Hippocampal formation (tissue), 2 donors: ENCODE results near the gene SERTAD3.
"Not testable (repeated sequence)": the region's sequence is repeated elsewhere in the genome, so short reads cannot be mapped to it uniquely, and the experiment has no call there.

Experiments
- DNase-seq, 2 donors: peaks; one replicate each; lab custom pipeline; 2025; lab: John Stamatoyannopoulos, UW

SERTAD3 gene, protein sequence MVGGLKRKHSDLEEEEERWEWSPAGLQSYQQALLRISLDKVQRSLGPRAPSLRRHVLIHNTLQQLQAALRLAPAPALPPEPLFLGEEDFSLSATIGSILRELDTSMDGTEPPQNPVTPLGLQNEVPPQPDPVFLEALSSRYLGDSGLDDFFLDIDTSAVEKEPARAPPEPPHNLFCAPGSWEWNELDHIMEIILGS

DNA sequence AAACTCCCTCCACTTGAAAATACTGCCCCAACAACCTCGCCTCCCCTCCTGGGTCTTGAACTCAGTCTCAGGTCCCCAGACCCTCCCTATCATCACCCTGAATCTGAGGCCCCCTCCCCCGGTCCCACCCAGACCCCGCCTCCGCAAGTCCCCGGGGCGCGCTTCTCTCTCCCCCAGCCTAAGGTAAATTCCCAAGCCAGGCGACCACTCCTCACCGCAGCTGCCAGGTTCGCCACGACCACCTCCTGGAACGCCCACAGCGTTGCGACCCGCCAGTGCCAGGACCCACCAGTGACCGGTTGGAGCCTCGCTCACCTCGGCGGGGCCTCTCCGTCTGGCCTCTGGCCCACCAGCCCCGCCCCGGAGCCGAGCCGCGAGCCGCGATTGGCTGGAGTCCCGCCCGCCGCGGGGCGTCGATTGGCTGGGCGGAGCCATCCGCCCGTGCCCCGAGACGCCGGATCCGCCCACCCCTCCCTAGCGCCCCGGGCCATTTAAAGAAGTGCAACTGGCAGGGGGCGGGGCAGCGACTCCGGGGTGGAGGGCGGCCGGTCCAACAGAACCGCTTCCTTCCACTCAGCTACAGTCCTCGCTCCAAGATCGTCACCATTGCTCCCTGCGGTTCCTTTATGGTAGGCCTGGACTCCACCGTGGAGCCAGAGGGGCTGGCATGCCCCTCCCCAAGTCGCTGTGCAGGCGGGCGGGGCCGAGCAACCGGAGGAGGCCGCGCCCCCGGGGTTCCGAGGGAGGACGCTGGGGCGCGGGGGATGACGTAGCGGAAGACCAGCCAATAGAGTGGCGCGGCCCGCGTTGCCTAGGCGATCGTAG lies at the start of gene SERTAD3:
Gene SERTAD3 (minus strand): TSS at position 336 of the 825 bp plus-strand sequence. CDS start 2,255 bp downstream, outside the sequence.
- DNase-seq = peak; percentile 97 to 98

DNA sequence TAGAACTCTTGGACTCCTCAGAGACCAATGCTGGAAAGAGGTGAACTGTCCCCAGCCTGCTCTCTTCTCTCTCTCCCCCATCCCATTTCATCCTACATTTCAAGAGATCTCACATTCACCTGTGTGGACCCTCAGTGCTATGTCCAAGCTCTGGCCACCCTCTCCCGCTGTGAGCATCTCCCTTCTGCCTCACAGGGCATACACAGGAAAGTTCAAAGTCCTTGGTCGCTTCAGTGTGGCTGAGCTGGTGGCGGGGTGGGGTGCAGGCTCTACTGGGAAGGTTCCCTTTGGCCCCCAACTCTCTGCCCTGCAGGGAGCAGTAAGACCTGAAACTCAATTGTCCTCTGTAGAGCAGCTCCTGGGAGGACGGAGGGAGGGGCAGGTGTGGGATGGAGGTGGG lies 49.6 kb upstream of the SERTAD3 start:
- no peak for DNase-seq

DNA sequence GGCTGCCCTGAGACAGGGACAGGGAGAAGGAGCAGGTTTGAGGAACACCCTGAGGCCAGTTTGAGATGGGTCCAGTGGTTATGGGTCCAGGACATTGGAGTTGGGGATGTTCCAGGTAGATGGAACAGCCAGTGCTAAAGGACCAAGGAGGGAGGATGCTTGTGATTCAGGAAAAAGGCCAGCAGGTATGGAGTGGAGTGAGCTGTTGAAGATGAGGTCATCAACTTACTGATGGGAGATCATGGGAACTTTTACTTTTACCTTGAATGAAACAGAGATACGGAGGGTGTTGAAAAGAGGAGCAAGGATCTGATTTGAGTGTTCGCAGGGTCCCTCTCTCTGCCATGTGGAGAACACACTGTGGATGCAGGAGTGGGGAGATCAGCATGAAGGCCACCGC lies 48.1 kb upstream of the SERTAD3 start:
- DNase-seq = no peak

DNA sequence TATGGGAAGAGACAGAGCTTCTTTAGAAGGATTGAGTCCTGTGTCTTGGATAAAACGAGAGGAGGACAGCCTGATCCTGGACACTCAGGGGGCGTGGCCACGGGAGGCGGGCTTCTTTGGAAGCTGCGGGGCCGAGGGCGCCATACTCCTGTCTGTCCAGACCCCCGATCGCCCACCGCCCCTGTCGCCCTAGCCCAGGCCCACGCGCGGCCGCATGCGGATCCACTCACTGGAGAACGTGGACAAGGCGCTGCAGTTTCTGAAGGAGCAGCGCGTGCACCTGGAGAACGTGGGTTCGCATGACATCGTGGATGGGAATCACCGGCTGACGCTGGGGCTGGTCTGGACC lies 45.7 kb upstream of the SERTAD3 start:
- DNase-seq = no peak

DNA sequence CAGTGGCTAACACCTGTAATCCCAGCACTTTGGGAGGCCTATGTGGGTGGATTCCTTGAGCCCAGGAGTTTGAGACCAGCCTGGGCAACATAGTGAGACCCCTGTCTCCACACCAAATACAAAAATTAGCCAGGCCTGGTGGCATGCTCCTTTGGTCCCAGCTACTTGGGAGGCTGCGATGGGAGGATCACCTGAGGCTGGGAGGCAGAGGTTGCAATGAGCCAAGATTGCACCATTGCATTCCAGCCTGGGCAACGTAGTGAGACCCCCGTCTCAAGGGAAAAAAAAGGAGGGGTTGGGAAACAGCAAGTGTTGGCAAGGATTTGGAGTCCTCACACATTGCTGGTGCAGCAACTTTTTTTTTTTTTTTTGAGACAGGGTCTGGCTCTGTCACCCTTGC lies 41.9 kb upstream of the SERTAD3 start:
- no peak for DNase-seq

DNA sequence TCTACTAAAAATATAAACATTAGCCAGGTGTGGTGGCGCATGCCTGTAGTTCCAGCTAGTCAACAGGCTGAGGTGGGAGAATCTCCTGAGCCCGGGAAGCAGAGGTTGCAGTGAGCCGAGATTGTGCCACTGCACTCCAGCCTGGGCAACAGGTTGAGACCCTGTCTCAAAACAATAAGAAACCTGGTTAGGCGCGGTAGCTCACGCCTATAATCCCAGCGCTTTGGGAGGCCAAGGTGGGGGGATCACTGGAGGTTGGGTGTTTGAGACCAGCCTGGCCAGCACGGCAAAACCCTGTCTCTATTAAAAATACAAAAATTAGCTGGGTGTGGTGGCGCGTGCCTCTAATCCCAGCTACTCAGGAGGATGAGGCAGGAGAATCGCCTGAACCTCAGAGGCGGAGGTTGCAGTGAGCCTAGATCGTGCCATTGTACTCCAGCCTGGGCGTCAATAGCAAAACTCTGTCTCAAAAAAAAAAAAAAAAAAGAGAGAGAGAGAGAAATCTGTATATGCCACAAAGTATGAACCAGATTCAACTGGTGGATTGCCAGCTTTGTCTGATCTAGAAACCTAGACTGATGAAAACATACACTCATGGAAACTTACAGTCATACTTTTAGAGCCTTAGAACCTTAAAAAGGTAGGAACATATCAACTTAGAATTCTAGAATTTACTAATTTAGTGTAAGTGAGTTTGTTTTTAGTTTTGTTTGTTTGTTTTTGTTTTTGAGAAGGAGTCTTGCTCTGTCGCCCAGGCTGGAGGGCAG lies 31.9 kb upstream of the SERTAD3 start:
- not testable (repeated sequence) for DNase-seq

DNA sequence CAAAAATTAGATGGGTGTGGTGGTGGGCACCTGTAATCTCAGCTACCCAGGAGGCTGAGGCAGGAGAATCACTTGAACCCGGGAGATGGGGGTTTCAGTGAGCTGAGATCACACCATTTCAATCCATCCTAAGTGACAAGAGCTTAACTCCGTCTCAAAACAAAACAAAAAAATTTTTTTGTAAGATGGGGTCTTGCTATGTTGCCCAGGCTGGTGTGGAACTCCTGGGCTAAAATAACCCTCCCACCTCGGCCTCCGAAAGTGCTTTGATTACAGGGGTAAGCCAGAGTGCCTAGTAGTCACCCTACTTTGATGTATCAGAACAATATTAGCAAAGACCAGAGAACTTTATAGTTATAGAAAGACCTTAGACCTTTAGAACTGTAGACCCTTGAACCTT lies 30.6 kb upstream of the SERTAD3 start:
- DNase-seq = no peak

DNA sequence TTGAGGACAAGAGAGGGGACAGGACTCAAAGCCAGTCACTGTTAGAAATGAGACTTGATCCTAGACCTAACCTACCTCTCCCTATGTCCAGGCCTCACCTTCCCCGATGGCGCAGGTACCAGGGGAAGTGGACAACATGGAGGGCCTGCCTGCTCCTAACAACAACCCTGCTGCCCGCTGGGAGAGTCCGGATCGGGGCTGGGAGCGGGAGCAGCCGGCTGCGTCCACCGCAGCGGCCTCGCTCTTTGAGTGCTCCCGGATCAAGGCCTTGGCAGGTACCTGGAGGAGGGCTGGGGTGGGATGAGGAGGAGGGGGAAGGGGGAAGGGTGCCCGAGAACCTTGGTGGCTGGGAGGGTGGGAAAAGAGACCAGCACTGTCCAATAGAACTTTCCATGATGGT lies 28.4 kb upstream of the SERTAD3 start:
- no peak for DNase-seq

DNA sequence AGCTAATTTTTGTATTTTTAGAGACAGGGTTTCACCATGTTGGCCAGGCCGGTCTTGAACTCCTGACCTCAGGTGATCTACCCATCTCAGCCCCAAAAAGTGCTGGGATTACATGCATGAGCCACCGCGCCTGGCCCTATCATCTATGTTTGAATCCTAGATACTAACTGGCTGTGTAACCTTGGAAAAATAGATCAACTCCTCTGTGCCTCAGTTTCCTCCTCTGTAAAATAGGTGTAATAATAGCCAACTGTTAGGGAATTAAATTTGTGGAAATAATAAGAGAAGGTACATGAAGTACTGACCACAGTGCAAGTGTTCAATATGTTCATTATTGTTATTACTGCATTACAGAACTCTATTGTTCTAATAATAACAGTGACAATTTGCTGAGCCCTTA lies 27.0 kb upstream of the SERTAD3 start:
- no peak for DNase-seq

DNA sequence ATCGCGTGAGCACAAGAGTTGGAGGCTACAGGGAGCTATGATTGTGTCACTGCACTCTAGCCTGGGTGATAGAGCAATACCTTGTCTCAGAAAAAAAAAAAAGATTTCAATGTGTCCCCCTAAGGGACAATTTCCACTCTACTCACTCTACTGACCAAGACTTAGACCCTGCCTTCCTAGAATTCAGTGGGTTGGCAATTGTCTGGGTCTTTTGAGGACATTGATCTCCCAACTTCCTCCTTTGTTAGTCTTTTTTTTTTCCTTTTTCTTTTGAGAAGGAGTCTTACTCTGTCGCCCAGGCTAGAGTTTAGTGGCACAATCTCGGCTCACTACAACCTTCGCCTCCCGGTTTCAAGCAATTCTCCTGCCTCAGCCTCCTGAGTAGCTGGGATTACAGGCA lies 24.9 kb upstream of the SERTAD3 start:
- no peak for DNase-seq

DNA sequence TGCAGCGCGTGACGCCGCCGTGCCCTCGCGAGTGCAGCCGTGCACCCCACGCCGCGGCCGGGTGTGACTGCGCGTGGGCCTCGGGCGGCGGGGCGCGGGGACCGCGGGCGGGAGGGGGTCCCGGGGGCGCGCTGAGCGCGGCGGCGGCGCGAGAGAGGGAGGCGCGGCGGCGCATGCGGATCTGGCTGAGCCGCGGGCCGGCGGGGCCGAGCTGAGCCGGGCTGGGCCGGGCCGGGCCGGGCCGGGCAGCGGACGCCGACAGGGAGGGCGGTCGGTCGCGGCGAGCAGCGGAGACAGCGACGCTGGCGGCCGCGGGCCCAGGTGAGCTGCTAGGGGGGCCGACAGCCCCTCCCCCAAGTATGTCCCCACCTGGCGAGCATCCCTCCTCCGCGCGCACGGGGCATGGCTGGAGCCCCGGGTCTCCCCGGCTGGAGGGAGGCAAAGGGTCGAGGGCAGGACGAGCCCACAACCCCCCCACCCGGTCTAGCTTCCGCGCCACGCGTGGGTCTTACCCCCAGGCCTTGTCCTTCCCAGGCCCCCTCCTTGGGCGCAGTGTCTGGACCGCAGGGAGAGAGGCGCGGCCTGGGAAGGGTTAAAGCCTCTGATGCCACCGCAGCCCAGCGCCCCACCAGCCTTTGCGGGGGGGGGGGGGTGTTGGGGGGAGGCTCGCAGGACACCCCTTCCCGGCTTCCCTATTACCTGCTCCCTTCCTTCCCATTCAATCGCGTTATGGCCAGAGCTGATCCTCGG lies 23.0 kb upstream of the SERTAD3 start, which contains the start of gene SPTBN4:
Gene SPTBN4 (plus strand): TSS at position 17 of the 750 bp plus-strand sequence. CDS start 5,621 bp downstream, outside the sequence.
- peak in 1 of 2 donors; percentile 10 for DNase-seq

DNA sequence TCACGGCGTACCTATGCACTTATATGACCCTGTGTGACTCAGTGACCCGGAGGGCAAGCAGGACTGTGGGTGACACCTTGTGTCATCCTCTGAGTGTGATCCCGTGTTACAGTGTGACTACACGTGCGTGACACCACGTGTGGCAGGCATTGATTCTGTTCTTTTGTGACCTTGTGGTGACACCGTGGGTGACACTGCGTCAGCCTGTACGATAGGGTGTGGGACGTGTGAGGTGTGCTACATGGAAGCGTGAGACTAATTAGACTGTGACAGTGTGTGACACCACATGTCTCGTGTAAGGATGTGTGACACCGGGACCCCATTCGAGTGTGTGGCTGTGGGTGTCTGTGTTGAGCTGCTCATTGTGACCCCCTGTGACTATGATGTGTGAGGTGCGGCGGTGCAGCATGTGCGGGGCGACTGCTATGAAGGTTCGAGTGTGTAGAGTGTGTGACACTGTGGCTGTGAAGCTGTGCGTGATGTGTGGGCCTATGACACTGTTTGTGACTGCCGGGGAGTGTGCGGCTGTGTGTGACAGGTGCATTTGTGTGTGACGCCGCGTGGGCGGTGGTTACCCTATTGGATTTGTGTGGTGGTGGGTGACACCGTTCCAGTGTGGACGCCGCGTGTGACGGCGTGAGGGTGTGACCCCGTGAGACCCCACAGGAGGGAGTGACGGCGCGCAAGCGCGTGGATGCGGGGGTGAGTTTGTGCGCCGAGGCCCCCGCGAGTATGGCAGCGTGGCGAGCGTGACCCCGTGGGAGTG lies 22.3 kb upstream of the SERTAD3 start:
- no peak for DNase-seq

DNA sequence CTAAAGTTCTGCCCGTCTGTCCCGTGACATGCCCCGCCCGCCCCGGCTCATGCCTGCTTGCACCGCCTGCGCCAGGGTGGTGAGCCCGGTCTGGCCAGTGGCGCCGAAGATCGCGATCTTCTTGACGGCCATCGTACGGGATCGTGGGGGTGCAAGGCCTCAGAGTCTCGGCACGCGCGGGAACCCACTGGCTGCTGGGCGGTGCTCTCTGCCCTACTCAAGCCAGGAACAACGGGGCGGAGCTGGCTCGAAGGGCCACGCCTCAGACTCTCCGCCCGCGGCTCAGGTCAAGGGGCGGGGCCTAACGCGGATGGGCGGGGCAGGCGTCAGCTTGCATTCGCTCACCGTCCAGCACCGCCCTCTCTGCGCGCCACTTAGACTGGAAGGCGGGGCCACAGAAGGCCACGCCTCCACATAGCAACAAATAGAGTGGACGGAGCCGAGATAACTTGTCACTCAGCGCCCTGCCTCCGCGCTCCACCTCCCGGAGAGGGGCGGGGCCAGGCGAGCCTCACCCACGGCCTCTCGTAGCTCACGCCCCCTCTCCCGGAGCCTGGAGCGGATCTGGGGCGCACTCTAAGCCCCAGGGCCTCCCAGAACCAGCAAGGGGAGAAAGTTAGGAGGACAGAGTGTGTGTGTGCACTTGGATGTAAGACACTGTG lies 21.6 kb upstream of the SERTAD3 start, which contains the start of gene BLVRB:
Gene BLVRB (minus strand): TSS at position 189 of the 662 bp plus-strand sequence. CDS start 57 bp downstream, at position 132.
- peak; percentile 99 to 100 for DNase-seq

DNA sequence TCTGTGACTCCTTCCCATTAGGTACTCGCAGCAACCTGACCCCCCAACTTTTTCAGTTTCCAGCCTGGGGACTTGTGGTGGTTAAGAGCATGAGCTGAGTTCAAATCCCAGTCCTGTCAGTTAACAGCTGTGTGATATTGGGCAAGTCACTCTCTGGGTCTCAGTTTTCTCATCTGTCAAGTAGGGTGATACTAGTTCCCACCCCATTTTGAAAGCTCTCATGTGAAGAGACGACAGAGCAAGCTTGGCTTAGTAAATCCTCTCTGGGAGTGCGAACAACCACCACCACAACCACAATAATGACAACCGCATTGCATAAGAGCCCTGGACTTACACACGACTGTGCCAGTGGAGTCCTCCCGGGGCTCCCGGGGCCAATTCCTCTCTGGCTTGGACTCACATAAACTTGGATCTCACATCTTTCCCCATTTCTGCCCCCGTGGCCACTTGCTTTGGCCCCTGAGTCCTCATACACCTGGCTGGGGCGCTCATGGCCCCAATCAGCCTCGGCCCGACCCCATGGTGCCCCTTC lies 21.0 kb upstream of the SERTAD3 start:
- DNase-seq = peak in 1 of 2 donors; percentile 6

DNA sequence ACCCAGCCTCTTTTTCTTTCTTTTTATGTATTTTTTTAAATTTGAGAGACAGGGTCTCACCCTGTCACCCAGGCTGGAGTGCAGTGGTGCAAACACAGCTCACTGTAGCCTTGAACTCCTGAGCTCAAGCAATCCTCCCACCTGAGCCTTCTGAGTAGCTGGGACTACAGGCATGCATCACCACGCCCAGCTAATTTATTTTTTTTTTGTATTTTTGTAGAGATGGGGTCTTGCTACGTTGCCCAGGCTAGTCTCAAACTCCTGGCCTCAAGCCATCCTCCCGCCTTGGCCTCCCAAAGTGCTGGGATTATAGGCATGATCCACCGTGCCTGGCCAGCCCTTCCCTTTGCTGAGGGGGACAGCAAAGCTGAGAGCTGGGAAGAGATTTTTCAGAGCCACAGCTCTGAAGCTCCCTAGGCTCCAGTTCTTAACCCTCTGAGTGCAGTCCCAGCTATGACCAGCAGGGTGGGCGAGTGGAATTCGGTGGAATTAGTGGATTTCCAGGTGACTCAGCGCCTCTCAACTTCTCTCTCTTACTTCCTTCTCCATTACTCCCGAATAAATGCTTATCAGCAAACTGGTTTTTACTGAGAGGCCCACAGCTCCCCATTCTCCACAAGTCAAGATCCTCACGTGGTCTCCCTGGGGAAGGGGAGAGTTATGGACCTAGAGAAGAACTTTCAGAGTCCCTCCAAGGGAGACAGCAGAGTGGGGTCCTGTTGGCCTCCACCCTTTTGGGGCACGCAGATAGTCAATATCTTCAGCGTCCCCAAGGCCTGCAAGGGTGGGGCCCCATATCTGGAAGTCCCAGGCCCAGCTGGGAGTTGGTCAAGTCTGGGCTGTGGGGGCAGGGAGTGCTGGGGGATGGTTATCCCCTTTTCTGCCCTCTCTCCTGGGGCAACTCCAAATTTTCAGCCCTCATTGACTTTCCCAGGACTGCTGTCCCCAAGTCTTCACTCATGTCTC lies 20.2 kb upstream of the SERTAD3 start:
- peak; percentile 59 to 60 for DNase-seq

DNA sequence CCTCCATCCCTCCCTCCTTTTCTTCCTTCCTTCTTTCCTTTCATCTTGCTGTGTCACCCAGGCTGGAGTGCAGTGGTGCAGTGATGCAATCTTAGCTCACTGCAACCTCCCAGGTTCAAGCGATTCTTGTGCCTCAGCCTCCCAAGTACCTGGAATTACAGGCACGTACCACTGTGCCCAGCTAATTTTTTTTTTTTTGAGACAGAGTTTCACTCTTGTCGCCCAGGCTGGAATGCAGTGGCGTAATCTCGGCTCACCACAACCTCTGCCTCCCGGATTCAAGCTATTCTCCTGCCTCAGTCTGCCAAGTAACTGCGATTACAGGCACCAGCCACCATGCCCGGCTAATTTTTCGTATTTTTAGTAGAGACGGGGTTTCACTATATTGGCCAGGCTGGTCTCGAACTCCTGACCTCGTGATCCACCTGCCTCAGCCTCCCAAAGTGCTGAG lies 19.5 kb upstream of the SERTAD3 start:
- DNase-seq = not testable (repeated sequence)

DNA sequence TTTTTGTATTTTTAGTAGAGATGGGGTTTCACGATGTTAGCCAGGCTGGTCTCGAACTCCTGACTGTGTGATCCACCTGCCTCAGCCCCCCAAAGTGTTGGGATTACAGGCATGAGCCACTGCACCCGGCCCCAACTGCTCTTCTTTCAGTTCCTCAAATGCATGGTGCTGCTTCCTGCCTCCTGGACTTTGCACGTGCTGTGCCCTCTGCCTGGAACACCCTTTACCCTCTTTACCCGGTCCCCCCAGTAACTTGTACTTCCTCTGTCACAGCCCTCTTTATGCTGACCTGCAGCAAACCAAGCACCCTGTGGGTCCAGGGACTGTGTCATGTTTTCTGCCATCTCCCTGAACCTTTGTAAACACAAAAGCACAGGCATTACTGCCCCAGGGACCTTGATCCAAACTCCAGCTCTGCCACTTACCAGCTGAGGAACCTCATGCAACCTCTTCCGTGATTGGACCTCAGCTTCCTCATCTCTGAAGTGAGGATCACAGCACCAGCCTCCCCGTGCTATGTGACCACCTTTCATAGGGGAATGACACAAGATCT lies 17.6 kb upstream of the SERTAD3 start:
- no peak for DNase-seq

DNA sequence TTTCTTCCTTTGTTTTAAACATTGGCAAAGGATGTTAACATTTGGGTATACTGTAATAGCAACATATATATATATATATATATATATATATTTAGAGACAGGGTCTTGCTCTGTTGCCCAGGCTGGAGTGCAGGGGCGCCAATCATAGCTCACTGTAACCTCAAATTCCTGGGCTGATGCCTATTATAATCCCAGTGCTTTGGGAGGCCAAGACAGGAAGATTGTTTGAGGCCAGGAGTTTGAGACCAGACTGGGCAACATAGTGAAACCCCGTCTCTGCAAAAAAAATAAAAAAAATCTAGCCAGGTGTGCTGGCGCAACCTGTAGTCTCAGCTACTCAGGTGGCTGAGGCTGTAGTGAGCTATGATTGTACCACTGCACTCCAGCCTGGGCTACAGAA lies 16.1 kb upstream of the SERTAD3 start:
- no peak for DNase-seq

DNA sequence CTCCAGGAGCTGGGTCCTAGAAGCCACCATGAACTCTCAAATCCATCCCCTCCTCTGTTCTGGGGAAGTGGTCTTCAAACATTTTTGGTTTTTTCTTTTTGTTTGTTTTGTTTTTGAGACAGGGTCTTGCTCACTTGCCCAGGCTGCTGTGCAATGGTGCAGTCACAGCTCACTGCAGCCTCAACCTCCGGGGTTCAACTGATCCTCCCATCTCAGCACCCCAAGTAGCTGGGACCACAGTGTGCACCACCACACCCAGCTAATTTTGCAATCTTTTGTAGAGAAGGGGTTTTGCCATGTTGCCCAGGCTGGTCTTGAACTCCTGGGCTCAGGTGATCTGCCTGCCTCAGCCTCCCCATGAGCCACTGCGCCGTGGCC lies 14.5 kb upstream of the SERTAD3 start:
- DNase-seq = no peak
